HG02981 (cell line): ENCODE measurements around the gene FOXL3.
"Not testable (repeated sequence)": the region's sequence is repeated elsewhere in the genome, so short reads cannot be mapped to it uniquely, and the experiment has no call there.

ENCODE experiments used
- ATAC-seq: cut with Tn5 transposase; IDR thresholded peaks from one replicate; pipeline ENCODE4 v1.9.1; 2021; ENCODE audit warnings: mild to moderate bottlenecking, moderate library complexity; ENCODE audit not compliant: unreplicated experiment

FOXL3 gene

DNA sequence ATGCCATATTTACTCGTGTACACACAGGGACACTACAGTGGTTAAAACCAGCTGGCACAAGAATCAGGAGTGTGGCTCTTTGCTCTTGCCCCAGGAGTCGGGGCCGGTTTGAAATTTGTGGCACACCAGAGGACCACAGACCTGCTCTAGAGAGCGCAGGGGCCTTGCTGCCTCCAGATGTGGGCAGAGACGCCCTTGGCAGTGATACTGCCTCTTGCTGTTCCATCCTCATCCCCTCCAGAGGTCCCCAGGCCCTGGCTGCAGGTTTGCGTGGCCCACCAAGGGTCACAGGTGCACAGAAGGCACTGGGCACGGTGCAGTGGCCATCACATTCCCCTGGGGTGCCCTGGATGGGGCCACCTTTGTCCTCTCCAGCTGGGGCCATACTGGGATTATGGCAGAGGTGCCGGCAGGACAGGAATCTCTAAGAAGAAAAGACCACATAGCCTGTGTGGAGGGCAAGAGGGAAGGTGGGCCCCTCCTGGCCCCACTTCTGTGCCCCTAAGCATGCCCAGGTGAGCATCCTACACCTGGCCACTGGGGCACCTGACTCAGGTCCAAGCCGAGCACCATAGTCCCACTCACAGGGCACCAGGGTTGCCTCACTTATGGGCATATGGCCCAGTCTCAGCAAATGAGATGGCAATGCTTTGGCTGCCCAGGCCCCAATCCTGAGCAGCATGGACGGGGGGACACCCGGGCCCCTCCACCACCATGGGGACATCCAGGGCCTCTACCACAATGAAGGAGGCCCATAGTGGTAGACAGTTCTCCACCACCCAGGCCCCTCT lies 45.6 kb downstream of the FOXL3 start:
- no peak for ATAC-seq

DNA sequence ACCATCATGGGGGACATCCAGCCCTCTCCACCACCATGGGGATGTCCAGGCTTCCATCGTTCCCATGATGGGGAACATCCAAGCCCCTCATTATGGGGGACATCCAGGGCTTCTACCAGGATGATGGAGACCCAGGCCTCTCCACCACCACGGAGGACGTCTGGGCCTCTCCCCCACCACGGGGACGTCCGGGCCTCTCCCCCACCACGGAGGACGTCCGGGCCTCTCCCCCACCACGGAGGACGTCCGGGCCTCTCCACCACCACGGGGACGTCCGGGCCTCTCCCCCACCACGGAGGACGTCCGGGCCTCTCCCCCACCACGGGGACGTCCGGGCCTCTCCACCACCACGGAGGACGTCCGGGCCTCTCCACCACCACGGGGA lies 46.2 kb downstream of the FOXL3 start:
- ATAC-seq: not testable (repeated sequence)

DNA sequence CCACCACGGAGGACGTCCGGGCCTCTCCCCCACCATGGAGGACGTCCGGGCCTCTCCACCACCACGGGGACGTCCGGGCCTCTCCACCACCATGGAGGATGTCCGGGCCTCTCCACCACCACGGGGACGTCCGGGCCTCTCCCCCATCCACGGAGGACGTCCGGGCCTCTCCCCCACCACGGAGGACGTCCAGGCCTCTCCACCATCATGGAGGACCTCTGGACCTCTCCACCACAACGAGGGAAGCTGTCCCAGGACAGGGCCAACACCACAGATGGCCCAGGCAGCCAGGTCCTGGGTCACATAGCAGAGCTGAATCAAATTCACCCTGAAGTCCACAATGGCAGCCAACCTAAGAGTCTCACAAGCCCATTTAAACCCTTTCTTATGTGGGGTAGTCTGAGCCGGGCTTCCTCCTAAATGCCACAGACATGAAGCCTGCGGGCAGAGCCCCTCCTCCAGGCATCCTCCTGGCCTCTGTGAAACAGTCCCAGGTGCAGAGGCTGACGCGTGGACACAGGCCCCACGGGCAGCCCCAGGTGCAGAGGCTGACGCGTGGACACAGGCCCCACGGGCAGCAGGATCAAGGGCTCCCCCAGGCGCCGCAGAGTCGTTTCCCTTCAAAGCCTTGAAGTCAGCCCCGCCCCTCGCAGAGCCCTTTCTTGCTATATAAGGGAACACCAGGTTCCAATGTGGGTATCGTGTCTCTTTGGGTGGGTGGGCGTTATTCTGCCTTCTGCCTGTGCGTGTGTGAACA lies 47.0 kb downstream of the FOXL3 start:
- ATAC-seq: no peak

DNA sequence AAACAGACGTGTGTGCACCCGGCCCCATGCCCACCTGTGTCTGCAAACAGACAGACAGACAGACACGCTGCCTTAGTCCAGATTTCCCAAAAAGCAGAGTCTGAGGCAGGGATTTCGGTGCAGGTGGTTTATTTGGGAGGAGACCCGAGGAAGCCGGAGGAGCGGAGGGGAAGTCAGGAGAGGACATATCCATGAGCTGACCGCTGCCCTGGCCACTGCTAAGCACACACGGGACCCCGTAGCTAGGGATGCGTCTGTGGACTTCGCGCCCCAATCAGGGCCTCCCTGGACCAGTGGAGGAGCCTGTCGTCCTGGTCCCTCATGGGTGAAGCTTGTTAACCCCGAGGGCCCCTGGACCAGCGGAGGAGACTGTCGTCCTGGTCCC lies 47.6 kb downstream of the FOXL3 start:
- no peak for ATAC-seq

DNA sequence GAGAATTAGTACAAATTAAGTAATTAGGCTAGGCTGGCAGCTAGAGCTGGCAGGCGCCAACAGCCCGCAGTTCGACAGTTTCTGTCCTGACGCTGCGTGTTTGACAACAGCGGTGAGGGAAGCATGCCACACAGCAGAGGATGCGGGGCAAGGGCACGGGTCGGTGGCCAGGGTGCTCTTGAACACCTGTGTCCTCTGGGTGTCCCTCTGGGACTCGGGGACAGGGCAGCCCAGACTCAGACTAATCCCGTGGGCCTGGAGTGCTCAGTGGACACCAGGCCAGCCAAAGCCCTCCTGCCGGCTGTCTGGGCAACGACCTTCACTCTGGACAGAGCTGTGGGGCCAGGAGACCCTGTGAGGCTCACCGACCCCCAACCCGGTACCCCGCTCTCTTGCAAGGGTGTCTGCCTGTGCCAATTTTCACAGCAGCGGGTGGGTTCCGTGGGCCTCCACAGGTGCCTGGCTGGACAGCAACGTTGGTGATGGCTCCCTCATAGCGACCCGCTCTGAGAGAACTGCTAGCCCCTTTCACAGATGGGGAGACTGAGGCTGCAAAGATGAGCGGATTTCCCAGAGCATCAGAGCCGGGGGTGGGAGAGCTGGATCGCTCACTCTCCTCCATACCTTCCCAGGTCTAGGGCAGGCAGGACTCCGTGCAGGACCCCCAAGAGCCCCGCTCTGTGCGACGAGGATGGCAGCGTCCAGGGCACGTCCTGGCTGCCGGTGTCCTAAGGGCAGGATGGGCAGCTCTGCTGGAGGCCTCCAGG lies 48.5 kb downstream of the FOXL3 start:
- no peak for ATAC-seq

DNA sequence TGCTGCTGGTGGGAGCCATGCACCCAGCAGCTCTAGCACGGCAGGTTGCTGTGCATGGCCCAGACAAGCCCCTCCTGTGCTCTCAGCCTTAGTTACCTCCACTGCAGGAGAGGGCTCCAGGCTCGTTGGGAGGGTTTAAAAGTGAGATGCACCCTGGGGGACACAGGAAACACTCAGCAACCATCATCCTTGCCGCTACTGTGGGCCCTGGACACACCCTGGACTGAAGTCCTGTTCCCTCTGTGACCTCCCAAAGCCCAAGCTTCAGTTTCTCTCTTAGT lies 49.0 kb downstream of the FOXL3 start:
- no peak for ATAC-seq

DNA sequence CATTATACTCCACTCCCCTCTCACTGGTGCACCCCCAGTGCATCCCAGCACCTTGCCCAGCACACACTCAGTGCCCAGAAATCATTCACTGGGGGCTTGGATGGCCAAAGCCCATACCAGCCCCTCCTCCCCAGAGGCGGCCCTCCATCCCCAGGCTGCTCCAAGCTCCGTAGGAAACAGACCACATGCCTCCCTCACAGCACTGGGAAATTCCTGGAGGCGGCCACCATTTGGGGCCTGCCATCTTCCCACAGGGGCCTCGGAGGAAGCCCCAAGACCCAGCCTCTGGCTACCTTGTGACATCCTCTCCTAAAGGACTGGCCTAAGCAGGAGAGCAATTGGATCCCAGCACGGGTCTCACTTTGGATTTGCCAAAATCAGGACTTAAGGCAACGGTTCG lies 49.7 kb downstream of the FOXL3 start:
- no peak for ATAC-seq

DNA sequence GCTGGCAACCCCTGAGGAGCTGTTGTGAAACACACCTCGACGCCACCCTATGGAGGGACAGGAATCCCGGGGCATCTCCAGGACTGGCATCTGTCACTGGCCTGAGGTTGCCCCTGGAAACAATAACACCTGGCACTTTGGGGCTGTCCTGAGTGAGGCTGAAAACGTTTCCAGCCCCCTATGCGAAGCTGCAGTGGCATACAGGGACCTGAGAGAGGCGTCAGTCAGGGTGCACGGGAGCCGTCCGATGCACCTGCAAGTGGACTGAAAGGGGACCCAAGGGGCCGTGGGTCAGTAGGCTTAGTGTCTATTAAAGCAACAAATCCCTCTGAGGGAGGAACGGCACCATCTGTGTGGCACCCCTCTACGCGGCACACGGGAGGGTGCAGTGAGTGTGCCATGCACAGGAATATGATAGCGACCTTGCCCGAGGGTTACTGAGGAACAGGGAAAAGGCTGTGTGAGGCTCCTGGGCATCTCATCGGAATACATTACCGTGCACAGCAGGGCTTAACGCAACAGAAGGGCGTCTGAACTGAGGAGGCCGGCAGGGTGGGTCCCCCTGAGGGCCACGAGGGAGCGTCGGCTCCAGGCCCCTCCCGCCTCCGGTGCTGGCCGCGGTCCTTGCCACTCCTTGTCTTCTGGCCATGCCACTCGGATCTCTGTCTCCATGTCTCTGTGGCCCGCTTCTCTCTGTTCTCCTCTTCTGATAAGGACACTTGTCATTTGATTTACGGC lies 50.4 kb downstream of the FOXL3 start:
- ATAC-seq: no peak
